Gastroesophageal sphincter (tissue), 3 donors: ENCODE results near the gene LGALS7.

Source experiments
- POLR2A ChIP-seq, 2 donors: fragments of 450-650 bp; IDR thresholded peaks; one replicate each; pipeline ENCODE4 v1.6.1; 2017; ENCODE audit warnings: antibody characterized with exemption in 2 of 2, mild to moderate bottlenecking in 2 of 2, moderate library complexity in 1 of 2
- TF ChIP-seq, protein P1 (sequence below), 4 experiments: fragments of 200-600 bp in 2 of 4; fragments of 450-650 bp in 2 of 4; sonication (generic) in 1 of 4; IDR thresholded peaks; one replicate each; pipeline ENCODE4 v1.5.1; 2017 to 2019; ENCODE audit warnings: antibody characterized with exemption in 4 of 4, mild to moderate bottlenecking in 2 of 4, moderate library complexity in 2 of 4

DNA sequence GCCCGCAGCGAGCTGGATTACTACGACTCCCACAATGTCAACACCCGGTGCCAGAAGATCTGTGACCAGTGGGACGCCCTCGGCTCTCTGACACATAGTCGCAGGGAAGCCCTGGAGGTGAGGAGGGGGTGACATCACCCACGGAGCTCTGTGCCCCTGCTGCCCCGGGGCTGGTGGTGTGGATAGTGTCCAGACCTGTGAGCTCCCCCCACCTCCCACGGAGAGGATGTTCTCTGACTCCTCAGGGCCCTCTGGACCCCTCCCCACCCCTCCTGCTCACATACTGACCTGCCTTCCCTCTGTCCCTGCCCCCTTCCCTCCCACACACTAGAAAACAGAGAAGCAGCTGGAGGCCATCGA is 49.7 kb downstream of the LGALS7 start:
- TF ChIP-seq, protein P1, sequence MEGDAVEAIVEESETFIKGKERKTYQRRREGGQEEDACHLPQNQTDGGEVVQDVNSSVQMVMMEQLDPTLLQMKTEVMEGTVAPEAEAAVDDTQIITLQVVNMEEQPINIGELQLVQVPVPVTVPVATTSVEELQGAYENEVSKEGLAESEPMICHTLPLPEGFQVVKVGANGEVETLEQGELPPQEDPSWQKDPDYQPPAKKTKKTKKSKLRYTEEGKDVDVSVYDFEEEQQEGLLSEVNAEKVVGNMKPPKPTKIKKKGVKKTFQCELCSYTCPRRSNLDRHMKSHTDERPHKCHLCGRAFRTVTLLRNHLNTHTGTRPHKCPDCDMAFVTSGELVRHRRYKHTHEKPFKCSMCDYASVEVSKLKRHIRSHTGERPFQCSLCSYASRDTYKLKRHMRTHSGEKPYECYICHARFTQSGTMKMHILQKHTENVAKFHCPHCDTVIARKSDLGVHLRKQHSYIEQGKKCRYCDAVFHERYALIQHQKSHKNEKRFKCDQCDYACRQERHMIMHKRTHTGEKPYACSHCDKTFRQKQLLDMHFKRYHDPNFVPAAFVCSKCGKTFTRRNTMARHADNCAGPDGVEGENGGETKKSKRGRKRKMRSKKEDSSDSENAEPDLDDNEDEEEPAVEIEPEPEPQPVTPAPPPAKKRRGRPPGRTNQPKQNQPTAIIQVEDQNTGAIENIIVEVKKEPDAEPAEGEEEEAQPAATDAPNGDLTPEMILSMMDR (IDR thresholded peaks at IDR 0.05) = no peak
- no peak for TF ChIP-seq POLR2A (IDR thresholded peaks at IDR 0.05)
